CD4-positive, alpha-beta T cell (primary cell): Measurements from ENCODE around the gene CCNO. TPM values are rescaled to one million over a fixed set of nuclear protein-coding genes. Genes with fewer than 3 reads are reported as not detected.
A peak's percentile ranks its signal among the peaks of the same experiment; 100 is the strongest.

Experiments used
- ATAC-seq: fragments of 200-7000 bp; cut with Tn5 transposase; one replicate; pipeline ENCODE4 v1.10.0; 2022; ENCODE audit warnings: mild to moderate bottlenecking; ENCODE audit not compliant: poor library complexity
- CTCF ChIA-PET: fragments of 350-600 bp; sonication (Branson Sonifier 250); formaldehyde crosslinking; loops from one replicate; lab custom pipeline; 2021; ENCODE audit warnings: antibody characterized with exemption, inconsistent platforms; lab: Charles Lee
- POLR2A ChIA-PET: fragments of 350-600 bp; sonication (Branson Sonifier 250); formaldehyde crosslinking; loops from one replicate; lab custom pipeline; 2021; ENCODE audit warnings: antibody characterized with exemption, inconsistent platforms; lab: Charles Lee
- DNase-seq, 14 experiments: peaks; one replicate each; pipeline ENCODE4 v3.0.0-alpha.2; 2013 to 2020; ENCODE audit warnings: mixed read lengths in 2 of 14
- H3K27ac ChIP-seq, 2 donors: one replicate each; pipeline versions ENCODE4 v1.5.1 to v1.7.0; 2013; ENCODE audit warnings: low read length in 2 of 2, low read depth in 1 of 2, mild to moderate bottlenecking in 1 of 2
- H3K27me3 ChIP-seq, 2 experiments: 1 replicate in 1 of 2; 2 replicates in 1 of 2; pipeline versions ENCODE4 v1.6.1 to v1.7.0; 2013; ENCODE audit warnings: low read length in 2 of 2, control low read depth in 1 of 2, mild to moderate bottlenecking in 1 of 2, moderate library complexity in 1 of 2; ENCODE audit not compliant: insufficient read depth in 2 of 2, control insufficient read depth in 1 of 2
- H3K36me3 ChIP-seq: one replicate; pipeline ENCODE4 v1.6.1; 2013; ENCODE audit warnings: low read length, control low read depth; ENCODE audit not compliant: insufficient read depth
- H3K4me1 ChIP-seq: one replicate; pipeline ENCODE4 v1.6.1; 2013; ENCODE audit warnings: low read length, control low read depth; ENCODE audit not compliant: insufficient read depth
- H3K4me3 ChIP-seq: one replicate; pipeline ENCODE4 v1.5.1; 2013; ENCODE audit warnings: mild to moderate bottlenecking, low read length, moderate library complexity
- H3K9me3 ChIP-seq, 2 experiments: 1 replicate in 1 of 2; 2 replicates in 1 of 2; pipeline versions ENCODE4 v1.6.1 to v1.7.0; 2013; ENCODE audit warnings: low read length in 2 of 2, mild to moderate bottlenecking in 2 of 2, control low read depth in 1 of 2, moderate library complexity in 1 of 2; ENCODE audit not compliant: control insufficient read depth in 1 of 2, insufficient read depth in 1 of 2
- H3K27ac Mint-ChIP-seq: one replicate; pipeline ENCODE4 v1.8.0; 2020; ENCODE audit warnings: mixed read lengths
- H3K27me3 Mint-ChIP-seq: one replicate; pipeline ENCODE4 v1.8.0; 2021; ENCODE audit warnings: mixed read lengths
- H3K36me3 Mint-ChIP-seq: one replicate; pipeline ENCODE4 v1.8.0; 2021; ENCODE audit warnings: low read depth, mixed read lengths
- H3K4me1 Mint-ChIP-seq: one replicate; pipeline ENCODE4 v1.8.0; 2021; ENCODE audit warnings: low read depth, mixed read lengths
- H3K4me3 Mint-ChIP-seq: one replicate; pipeline ENCODE4 v1.8.0; 2020; ENCODE audit warnings: mild to moderate bottlenecking, mixed read lengths
- H3K9me3 Mint-ChIP-seq: one replicate; pipeline ENCODE4 v1.8.0; 2020; ENCODE audit warnings: mixed read lengths
- CTCF ChIP-seq: fragments of 200-600 bp; IDR thresholded peaks from one replicate; pipeline ENCODE4 v1.8.0; 2022; ENCODE audit warnings: antibody characterized with exemption, mild to moderate bottlenecking
- intact Hi-C, 2 experiments: fragments of 100-400 bp; cut with DNase I in 1 of 2; cut with micrococcal nuclease in 1 of 2; formaldehyde crosslinking; loops; one replicate each; pipeline versions ENCODE4 v1.15.1 to v1.9.0; 2023 to 2025; cut with DNase I, micrococcal nuclease
- total RNA-seq, 174 experiments: library from RNA in 2 of 174; stranded (reverse) in 2 of 174; gene quantifications; one replicate each; pipeline ENCODE4 v1.2.3 and lab custom pipeline; 2021 to 2026

CCNO gene
- total RNA-seq, 2 experiments from 2014 or later: not detected

- ChIA-PET POLR2A (no interaction called here), CTCF (interaction anchor here (1.1 kb wide), 1 partner anchor 58 kb away, joined by 4 read pairs; no protein-coding TSS in a partner anchor)
- H3K4me1 Mint-ChIP-seq: peaks cover 50% of the 10 kb centered on the region
- Histone ChIP-seq H3K4me3 (no peak overlapping the region), H3K36me3 (no peaks in the 10 kb centered on the region), H3K27me3 (peaks cover 89 to 99% of the 10 kb centered on the region in 2 experiments), H3K27ac (no peak overlapping the region), H3K4me1 (peaks cover 56% of the 10 kb centered on the region), H3K9me3 (peaks cover 0 to 34% of the 10 kb centered on the region in 2 experiments)
- no peak overlapping the region for H3K27ac Mint-ChIP-seq
- no peak for ATAC-seq
- intact Hi-C loops: loop anchor here (5.0 kb wide), 2 partner anchors 53 to 58 kb away; partner anchors contain the start of gene CDC20B (in 1 of the 2)
- no peaks in the 10 kb centered on the region for H3K9me3 Mint-ChIP-seq
- TF ChIP-seq CTCF: no peak
- H3K27me3 Mint-ChIP-seq: peaks cover 85% of the 10 kb centered on the region
- no peaks in the 10 kb centered on the region for H3K36me3 Mint-ChIP-seq
- no peak overlapping the region for H3K4me3 Mint-ChIP-seq
- no peak for DNase-seq
Observed at GRCh38 chr5:55230086-55230629, 3.2 kb downstream of the CCNO start.

GRCh38 chr5:55227664-55228430 lies 5.6 kb downstream of the CCNO start:
- no peaks in the 10 kb centered on the region for H3K9me3 Mint-ChIP-seq
- peaks cover 91% of the 10 kb centered on the region for H3K27me3 Mint-ChIP-seq
- TF ChIP-seq CTCF: no peak
- DNase-seq (no peak), ATAC-seq (no peak)
- intact Hi-C loops: no loop called here
- H3K4me3 Mint-ChIP-seq: peak overlapping the region; percentile 70
- ChIA-PET POLR2A (no interaction called here), CTCF (interaction anchor here (1.1 kb wide), 1 partner anchor 51 kb away, joined by 3 read pairs; no protein-coding TSS in a partner anchor)
- H3K36me3 ChIP-seq: no peaks in the 10 kb centered on the region
- no peaks in the 10 kb centered on the region for H3K36me3 Mint-ChIP-seq
- H3K4me1 Mint-ChIP-seq: peaks cover 55% of the 10 kb centered on the region
- no peak overlapping the region for H3K4me3 ChIP-seq
- H3K27ac Mint-ChIP-seq: no peak overlapping the region
- peaks cover 53% of the 10 kb centered on the region for H3K4me1 ChIP-seq
- no peak overlapping the region for H3K27ac ChIP-seq
- H3K9me3 ChIP-seq: peaks cover 0 to 33% of the 10 kb centered on the region in 2 experiments
- peaks cover 95 to 99% of the 10 kb centered on the region in 2 experiments for H3K27me3 ChIP-seq

GRCh38 chr5:55226934-55227663 lies 6.3 kb downstream of the CCNO start, which contains the start of gene MCIDAS:
MCIDAS (minus strand) TSS chr5:55227315; CDS start chr5:55227138, 177 bp downstream.
- DNase-seq: peak in 10 of 14 experiments; percentile 18 to 78 (median 45)
- intact Hi-C loops: no loop called here
- peak within 1 kb of the TSS; percentile 70 for H3K4me3 Mint-ChIP-seq
- no peaks in the 10 kb centered on the region for H3K36me3 Mint-ChIP-seq
- peaks cover 52% of the 10 kb centered on the region for H3K4me1 ChIP-seq
- ATAC-seq: peak; percentile 53
- H3K36me3 ChIP-seq: no peaks in the 10 kb centered on the region
- CTCF ChIA-PET: interaction anchor here (0.6 to 1.1 kb wide), 2 partner anchors 52 to 1153 kb away, joined by 3 read pairs; no protein-coding TSS in a partner anchor
- peak within 1 kb of the TSS; percentile 25 for H3K4me3 ChIP-seq
- H3K27ac ChIP-seq: no peak within 1 kb of the TSS
- peaks cover 91% of the 10 kb centered on the region for H3K27me3 Mint-ChIP-seq
- POLR2A ChIA-PET: no interaction called here
- peaks cover 95 to 99% of the 10 kb centered on the region in 2 experiments for H3K27me3 ChIP-seq
- H3K9me3 Mint-ChIP-seq: no peaks in the 10 kb centered on the region
- TF ChIP-seq CTCF: peak; percentile 12
- peaks cover 56% of the 10 kb centered on the region for H3K4me1 Mint-ChIP-seq
- H3K27ac Mint-ChIP-seq: no peak within 1 kb of the TSS
- H3K9me3 ChIP-seq: peaks cover 0 to 31% of the 10 kb centered on the region in 2 experiments
